K562 (cell line): Measurements from ENCODE around the gene RERE. TPM values are rescaled to one million over a fixed set of nuclear protein-coding genes. Genes with fewer than 3 reads are reported as not detected.
A peak's percentile ranks its signal among the peaks of the same experiment; 100 is the strongest.

ENCODE experiments used
- ATAC-seq: fragments of 200-7000 bp; cut with Tn5 transposase; 3 replicates; pipeline ENCODE4 v1.9.1; 2020; ENCODE audit warnings: moderate library complexity
- BruUV-seq: library from RNA; stranded (reverse); fragments of 400-500 nt; replicated peaks from 2 replicates; lab custom pipeline; 2021; lab: Mats Ljungman, UMichigan
- CTCF ChIA-PET: fragments of 300-600 bp; formaldehyde crosslinking; extraction: SDS; loops from one replicate; lab custom pipeline; 2021; ENCODE audit warnings: low intra/inter-chr PET ratio; lab: Yijun Ruan, JAX
- POLR2A ChIA-PET: fragments of 300-600, 350-650 bp; sonication (Branson Sonifier 250); formaldehyde crosslinking; extraction: SDS; loops from one replicate; lab custom pipeline; 2021; ENCODE audit warnings: antibody characterized with exemption, inconsistent platforms; lab: Yijun Ruan, JAX
- DNase-seq, 4 experiments: peaks; one replicate each; pipeline versions ENCODE4 v3.0.0 to v3.0.0-alpha.2; 2011 to 2018; ENCODE audit warnings: low spot score in 3 of 4, mixed read lengths in 3 of 4; ENCODE audit errors: extremely low read depth in 1 of 4
- FAIRE-seq: peaks from 2 replicates; lab custom pipeline; 2011; peaks lifted over from hg19 to GRCh38; lab: Jason Lieb, UNC
- H2AFZ ChIP-seq: 2 replicates; pipeline ENCODE4 v1.6.0; 2011; ENCODE audit warnings: low read depth, low read length, control low read depth, inconsistent platforms
- H3K27ac ChIP-seq: fragments of 200-600 bp; 3 replicates; pipeline ENCODE4 v1.8.0; 2011; ENCODE audit warnings: low read depth, mild to moderate bottlenecking, control low read depth, inconsistent platforms, low read length, moderate library complexity, mixed read lengths; ENCODE audit errors: extremely low read depth
- H3K27me3 ChIP-seq, 2 experiments: fragments of 300-600 bp in 1 of 2; 2 replicates in 1 of 2; 3 replicates in 1 of 2; pipeline versions ENCODE4 v1.6.0 to v1.8.0; 2011; ENCODE audit warnings: inconsistent platforms in 2 of 2, low read length in 2 of 2, mild to moderate bottlenecking in 1 of 2, mixed read lengths in 1 of 2, moderate library complexity in 1 of 2; ENCODE audit not compliant: control insufficient read depth in 2 of 2, insufficient read depth in 2 of 2
- H3K36me3 ChIP-seq: fragments of 300-600 bp; 3 replicates; pipeline ENCODE4 v1.8.0; 2011; ENCODE audit warnings: mild to moderate bottlenecking, low read length, inconsistent platforms; ENCODE audit not compliant: control insufficient read depth, insufficient read depth
- H3K4me1 ChIP-seq, 2 experiments: fragments of 200-600 bp in 1 of 2; replicated peaks in 1 of 2; 2 replicates in 1 of 2; 3 replicates in 1 of 2; pipeline versions ENCODE4 v1.5.1 to v1.8.0; 2011; ENCODE audit warnings: inconsistent platforms in 2 of 2, low read length in 2 of 2, mild to moderate bottlenecking in 1 of 2, mixed read lengths in 1 of 2, moderate library complexity in 1 of 2; ENCODE audit not compliant: control insufficient read depth in 2 of 2, insufficient read depth in 2 of 2
- H3K4me2 ChIP-seq: 2 replicates; pipeline ENCODE4 v1.6.1; 2011; ENCODE audit warnings: low read length, control low read depth, inconsistent platforms, mixed read lengths; ENCODE audit not compliant: insufficient read depth
- H3K4me3 ChIP-seq: fragments of 200-600 bp; sonication (generic), shearing (Covaris generic); 2 replicates; pipeline ENCODE4 v1.5.1; 2016; ENCODE audit warnings: control low read depth, inconsistent platforms
- H3K79me2 ChIP-seq: fragments of 200-600 bp; 3 replicates; pipeline ENCODE4 v1.8.0; 2011; ENCODE audit warnings: low read length, inconsistent platforms; ENCODE audit not compliant: control insufficient read depth, insufficient read depth
- H3K9ac ChIP-seq, 2 experiments: 2 replicates each; pipeline versions ENCODE4 v1.6.0 to v1.6.1; 2011; ENCODE audit warnings: low read depth in 2 of 2, low read length in 2 of 2, control low read depth in 1 of 2, inconsistent platforms in 1 of 2, mild to moderate bottlenecking in 1 of 2, mixed read lengths in 1 of 2; ENCODE audit not compliant: insufficient read depth in 1 of 2
- H3K9me1 ChIP-seq: one replicate; pipeline ENCODE4 v1.6.0; 2011; ENCODE audit warnings: inconsistent platforms, mild to moderate bottlenecking, low read length, moderate library complexity; ENCODE audit not compliant: control insufficient read depth, insufficient read depth
- H3K9me3 ChIP-seq: replicated peaks from 2 replicates; pipeline ENCODE4 v1.5.1; 2011; ENCODE audit warnings: low read depth, low read length, inconsistent platforms; ENCODE audit not compliant: control insufficient read depth, insufficient read depth
- H4K20me1 ChIP-seq: replicated peaks from 2 replicates; pipeline ENCODE4 v1.6.1; 2011; ENCODE audit warnings: low read length, inconsistent platforms, mixed read lengths; ENCODE audit not compliant: control insufficient read depth, insufficient read depth
- CEBPB ChIP-seq: fragments of 450-650 bp; IDR thresholded peaks from 2 replicates; pipeline ENCODE4 v1.6.1; 2016; ENCODE audit warnings: missing genetic modification characterization, missing compliant biosample characterization
- CSDE1 ChIP-seq, 2 experiments: fragments of 450-650 bp; IDR thresholded peaks; 2 replicates each; pipeline ENCODE4 v1.6.1; 2016; ENCODE audit warnings: mild to moderate bottlenecking in 1 of 2
- DIDO1 ChIP-seq: fragments of 450-650 bp; IDR thresholded peaks from 2 replicates; pipeline ENCODE4 v1.6.1; 2016; ENCODE audit warnings: low read depth, missing biosample characterization, missing genetic modification characterization
- HNRNPH1 ChIP-seq: fragments of 200-400 bp; formaldehyde crosslinking; optimal IDR thresholded peaks from 2 replicates; pipeline ENCODE3; 2017; ENCODE audit warnings: low read depth, mild to moderate bottlenecking, low read length, moderate library complexity
- KLF1 ChIP-seq: fragments of 450-650 bp; IDR thresholded peaks from 2 replicates; pipeline ENCODE4 v1.6.1; 2016; ENCODE audit warnings: missing genetic modification characterization, missing compliant biosample characterization
- MAFG ChIP-seq: fragments of 450-650 bp; conservative IDR thresholded peaks from 2 replicates; pipeline ENCODE4 v1.6.1; 2016; ENCODE audit warnings: missing genetic modification characterization, missing compliant biosample characterization
- NR3C1 ChIP-seq: sonication (generic); formaldehyde crosslinking; IDR thresholded peaks from 2 replicates; pipeline ENCODE4 v1.8.1; 2022; ENCODE audit warnings: missing genetic modification reagents
- NUFIP1 ChIP-seq: fragments of 450-650 bp; IDR thresholded peaks from 2 replicates; pipeline ENCODE4 v1.6.1; 2018; ENCODE audit not compliant: partially characterized antibody
- PTRF ChIP-seq: fragments of 450-650 bp; IDR thresholded peaks from 2 replicates; pipeline ENCODE4 v1.6.1; 2016; ENCODE audit warnings: mild to moderate bottlenecking, missing genetic modification characterization, missing compliant biosample characterization
- SAP30 ChIP-seq: fragments of 200-600 bp; sonication (generic); IDR thresholded peaks from 2 replicates; pipeline ENCODE4 v1.6.1; 2012; ENCODE audit warnings: borderline replicate concordance, low read depth, mild to moderate bottlenecking, moderate library complexity, low read length, control low read depth, inconsistent platforms; ENCODE audit not compliant: insufficient read depth, poor library complexity, severe bottlenecking
- TCFL5 ChIP-seq: fragments of 250-450 bp; sonication (Bioruptor Pico); conservative IDR thresholded peaks from 2 replicates; pipeline ENCODE4 v1.6.1; 2021; ENCODE audit warnings: mild to moderate bottlenecking, moderate library complexity, matching md5 sums
- ZNF696 ChIP-seq: fragments of 250-450 bp; sonication (Bioruptor Pico); conservative IDR thresholded peaks from 2 replicates; pipeline ENCODE4 v1.4.0; 2020; ENCODE audit warnings: mild to moderate bottlenecking, moderate library complexity
- WGBS: fragments of 100-300 bp; shearing (Covaris generic); methylation state at CpG from one replicate; pipeline ENCODE4 v1.1.6; 2016; ENCODE audit warnings: low coverage, mixed read lengths; ENCODE audit not compliant: insufficient coverage; ENCODE audit errors: missing lambda C conversion rate; 5-methylcytosine and 5-hydroxymethylcytosine counted together
- in situ Hi-C: fragments of 300-500 bp; cut with MboI; formaldehyde crosslinking; loops from 4 replicates; pipeline ENCODE4 v1.15.0; 2018; ENCODE audit warnings: inconsistent platforms, mixed read lengths
- intact Hi-C: fragments of 100-400 bp; cut with micrococcal nuclease; formaldehyde crosslinking; loops from 2 replicates; pipeline ENCODE4 v1.14.2; 2022
- polyA plus RNA-seq, 8 experiments: library from polyadenylated mRNA; depleted of rRNA in 4 of 8; stranded (reverse) in 5 of 8; unstranded in 3 of 8; fragments of >200 nt; fragmentation: Nextera tagmentation in 2 of 8; fragmentation: Illumina TruSeq in 1 of 8; extraction: Ambion mirVana in 2 of 8; extraction: Trizol in 1 of 8; gene quantifications; 2 replicates each; pipeline versions ENCODE4 v1.2.1 to v1.2.3, GENCODE V29; 2011 to 2014; ENCODE audit warnings: inconsistent platforms in 1 of 8, missing spikeins in 1 of 8
- total RNA-seq, 7 experiments: library from RNA; depleted of rRNA in 6 of 7; stranded (reverse); fragments of >200 nt in 6 of 7; fragmentation: Illumina TruSeq in 2 of 7; extraction: Trizol in 2 of 7; gene quantifications; 2 replicates each; pipeline versions ENCODE4 v1.2.1 to v1.2.3, GENCODE V29; 2011 to 2021; ENCODE audit warnings: low replicate concordance in 1 of 7
- TF ChIP-seq, protein P1 (sequence below): fragments of 250-450 bp; sonication (Bioruptor Pico); IDR thresholded peaks from 2 replicates; pipeline ENCODE4 v1.4.0; 2020; ENCODE audit warnings: mild to moderate bottlenecking, moderate library complexity

Gene RERE
- total and polyA plus RNA-seq, 9 of the 15 experiments (the other 6 are each of a cell fraction or from before 2014, with no cell fraction given) = 3.0 to 51.5 (median 13.4) TPM

DNA sequence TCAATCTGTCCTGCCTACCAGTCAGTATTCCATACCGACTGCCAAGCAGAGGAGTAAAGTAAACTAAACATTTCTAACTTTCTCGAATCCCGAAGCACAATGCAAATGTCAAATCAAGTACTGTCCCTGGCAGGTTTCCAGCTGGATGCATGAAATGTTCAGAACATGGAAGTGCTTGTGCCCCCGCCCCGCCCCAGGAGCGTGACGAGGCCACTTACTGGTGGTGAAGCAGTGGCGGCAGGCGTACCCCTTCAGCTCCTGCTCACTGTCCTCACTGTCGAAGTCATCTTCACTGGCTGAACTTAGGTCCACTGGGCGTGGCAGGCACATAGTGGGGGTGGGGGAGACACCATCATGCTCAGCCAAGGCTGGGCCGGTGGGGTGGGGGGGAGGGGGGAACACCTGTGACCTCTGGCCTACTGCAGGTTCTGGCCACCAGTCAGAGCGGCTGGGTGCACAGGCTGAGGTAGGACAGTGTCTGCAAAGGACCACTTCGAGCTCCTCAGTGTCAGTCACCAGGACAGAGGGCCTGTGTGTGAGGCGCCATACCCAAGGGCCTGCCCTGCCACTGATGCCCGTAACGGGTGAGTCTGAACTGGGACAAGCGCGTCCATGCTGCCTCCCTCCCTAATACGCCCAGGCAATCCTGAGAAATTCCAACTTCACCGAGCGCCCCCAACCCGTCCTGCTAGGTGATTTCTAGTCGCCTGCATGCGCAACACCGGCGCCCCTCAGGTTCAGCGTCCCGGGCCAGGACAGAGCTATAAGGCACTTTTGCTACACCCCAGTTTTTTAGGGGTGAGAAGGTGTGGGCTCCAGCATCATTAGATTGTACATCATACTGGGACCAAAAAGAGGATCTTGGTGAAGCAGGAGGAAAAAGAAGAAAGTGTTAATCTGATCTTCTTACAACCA is 452.7 kb downstream of the RERE start:
- ATAC-seq = no peak
- Histone ChIP-seq H3K9me1 (no peaks in the 10 kb centered on the region), H4K20me1 (0 out of 2 replicates have a peak, but pooled peaks cover 4% of the 10 kb centered on the region), H3K9me3 (no peaks in the 10 kb centered on the region), H3K27me3 (no peaks in the 10 kb centered on the region), H3K4me3 (no peak overlapping the region), H3K4me2 (no peak overlapping the region), H2AFZ (no peak overlapping the region), H3K9ac (peak overlapping the region in 1 of 2 experiments; percentile 61; a peak in 1 of 4 replicates), H3K4me1 (peaks cover 0 to 17% of the 10 kb centered on the region in 2 experiments; a peak in 1 of 5 replicates), H3K36me3 (peaks cover 41% of the 10 kb centered on the region; the same call in 2 of the 3 replicates), H3K27ac (no peak overlapping the region), H3K79me2 (no peaks in the 10 kb centered on the region)
- intact Hi-C loops = no loop called here
- 93% methylated on average over 27 of the region's 29 CpGs for WGBS
- no peak for FAIRE-seq
- in situ Hi-C loops = no loop called here
- no peak for TF ChIP-seq ZNF696 (CRISPR knock-in tag)
- TF ChIP-seq NR3C1 (CRISPR knock-in tag) = no peak
- TF ChIP-seq MAFG (tag) = no peak
- TF ChIP-seq, protein P1, sequence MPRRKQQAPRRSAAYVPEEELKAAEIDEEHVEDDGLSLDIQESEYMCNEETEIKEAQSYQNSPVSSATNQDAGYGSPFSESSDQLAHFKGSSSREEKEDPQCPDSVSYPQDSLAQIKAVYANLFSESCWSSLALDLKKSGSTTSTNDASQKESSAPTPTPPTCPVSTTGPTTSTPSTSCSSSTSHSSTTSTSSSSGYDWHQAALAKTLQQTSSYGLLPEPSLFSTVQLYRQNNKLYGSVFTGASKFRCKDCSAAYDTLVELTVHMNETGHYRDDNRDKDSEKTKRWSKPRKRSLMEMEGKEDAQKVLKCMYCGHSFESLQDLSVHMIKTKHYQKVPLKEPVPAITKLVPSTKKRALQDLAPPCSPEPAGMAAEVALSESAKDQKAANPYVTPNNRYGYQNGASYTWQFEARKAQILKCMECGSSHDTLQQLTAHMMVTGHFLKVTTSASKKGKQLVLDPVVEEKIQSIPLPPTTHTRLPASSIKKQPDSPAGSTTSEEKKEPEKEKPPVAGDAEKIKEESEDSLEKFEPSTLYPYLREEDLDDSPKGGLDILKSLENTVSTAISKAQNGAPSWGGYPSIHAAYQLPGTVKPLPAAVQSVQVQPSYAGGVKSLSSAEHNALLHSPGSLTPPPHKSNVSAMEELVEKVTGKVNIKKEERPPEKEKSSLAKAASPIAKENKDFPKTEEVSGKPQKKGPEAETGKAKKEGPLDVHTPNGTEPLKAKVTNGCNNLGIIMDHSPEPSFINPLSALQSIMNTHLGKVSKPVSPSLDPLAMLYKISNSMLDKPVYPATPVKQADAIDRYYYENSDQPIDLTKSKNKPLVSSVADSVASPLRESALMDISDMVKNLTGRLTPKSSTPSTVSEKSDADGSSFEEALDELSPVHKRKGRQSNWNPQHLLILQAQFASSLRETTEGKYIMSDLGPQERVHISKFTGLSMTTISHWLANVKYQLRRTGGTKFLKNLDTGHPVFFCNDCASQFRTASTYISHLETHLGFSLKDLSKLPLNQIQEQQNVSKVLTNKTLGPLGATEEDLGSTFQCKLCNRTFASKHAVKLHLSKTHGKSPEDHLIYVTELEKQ = no peak
- no peak for TF ChIP-seq HNRNPH1
- no peak for TF ChIP-seq NUFIP1
- TF ChIP-seq TCFL5 (CRISPR knock-in tag) = no peak
- TF ChIP-seq CEBPB (tag) = no peak
- TF ChIP-seq SAP30 = no peak
- TF ChIP-seq PTRF = no peak
- TF ChIP-seq CSDE1 (IDR thresholded peaks at IDR 0.05) = no peak
- no peak for TF ChIP-seq KLF1 (tag)
- TF ChIP-seq DIDO1 (tag) = no peak
- DNase-seq = peak in 1 of 4 experiments; percentile 34
- CTCF ChIA-PET = no interaction called here
- POLR2A ChIA-PET = no interaction called here
- no TSS peak for BruUV-seq
